Activated naive CD8-positive, alpha-beta T cell treated with anti-CD3 and anti-CD28 coated beads for 36 hours (primary cell): ENCODE measurements around the gene SCGB1A1. TPM values are rescaled to one million over a fixed set of nuclear protein-coding genes. Genes with fewer than 3 reads are reported as not detected.
"Not testable (repeated sequence)": the region's sequence is repeated elsewhere in the genome, so short reads cannot be mapped to it uniquely, and the experiment has no call there.

Source experiments
- DNase-seq: peaks from one replicate; pipeline ENCODE4 v3.0.0; 2021
- H3K27ac Mint-ChIP-seq: one replicate; pipeline ENCODE4 v1.8.0; 2022; ENCODE audit warnings: mild to moderate bottlenecking, moderate library complexity, mixed read lengths
- H3K27me3 Mint-ChIP-seq: one replicate; pipeline ENCODE4 v1.8.0; 2022; ENCODE audit warnings: mild to moderate bottlenecking, mixed read lengths
- H3K36me3 Mint-ChIP-seq: one replicate; pipeline ENCODE4 v1.8.0; 2021; ENCODE audit warnings: mild to moderate bottlenecking, mixed read lengths
- H3K4me1 Mint-ChIP-seq: one replicate; pipeline ENCODE4 v1.8.0; 2021; ENCODE audit warnings: mixed read lengths
- H3K4me3 Mint-ChIP-seq: one replicate; pipeline ENCODE4 v1.8.0; 2022; ENCODE audit warnings: mild to moderate bottlenecking, moderate library complexity, mixed read lengths
- H3K9me3 Mint-ChIP-seq: one replicate; pipeline ENCODE4 v1.8.0; 2022; ENCODE audit warnings: mixed read lengths
- total RNA-seq, 2 experiments: library from RNA; stranded (reverse); gene quantifications; one replicate each; pipeline ENCODE4 v1.2.3, GENCODE V29; 2021

The SCGB1A1 gene
- total RNA-seq, 2 experiments from 2014 or later = not detected

DNA sequence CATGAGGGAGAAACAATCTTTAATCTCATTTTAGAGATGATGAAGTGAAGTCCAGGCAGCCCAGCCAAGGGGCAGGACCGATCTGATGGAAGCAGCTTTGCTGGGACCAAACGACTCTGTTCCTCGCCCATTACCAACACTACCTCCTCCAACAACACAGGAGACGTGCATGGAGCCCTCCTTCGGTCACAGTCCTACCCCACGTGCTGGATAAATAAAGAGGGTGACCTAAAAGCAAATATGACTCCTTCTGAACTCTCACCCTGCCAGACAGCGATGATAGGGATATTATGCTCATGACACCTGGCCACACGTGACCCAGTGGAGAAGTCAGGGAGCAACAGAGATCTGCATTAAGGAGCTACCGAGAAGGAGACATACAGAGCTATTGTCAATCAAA lies 26.0 kb downstream of the SCGB1A1 start:
- no peak overlapping the region for H3K27ac Mint-ChIP-seq

DNA sequence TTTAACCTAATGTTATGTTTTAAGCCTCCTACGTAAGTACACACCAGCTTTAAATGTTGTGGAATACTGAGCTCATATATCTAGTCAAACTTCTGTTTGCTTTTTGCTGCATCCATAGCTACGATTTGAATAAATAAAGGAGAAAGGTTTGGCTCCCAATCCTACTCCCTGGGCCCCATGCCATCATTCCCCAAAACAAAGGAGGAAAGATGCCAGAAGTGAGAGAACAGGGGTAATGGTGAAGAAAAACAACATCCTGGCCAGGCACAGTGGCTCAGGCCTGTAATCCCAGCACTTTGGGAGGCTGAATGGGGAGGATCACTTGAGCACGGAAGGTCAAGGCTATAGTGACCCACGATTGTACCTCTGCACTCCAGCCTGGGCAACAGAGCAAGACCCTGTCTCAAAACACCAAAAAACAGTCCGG lies 26.5 kb downstream of the SCGB1A1 start:
- Mint-ChIP-seq H3K27ac (no peak overlapping the region), H3K4me1 (peaks cover 8% of the 10 kb centered on the region), H3K27me3 (peaks cover 27% of the 10 kb centered on the region), H3K9me3 (no peaks in the 10 kb centered on the region), H3K4me3 (no peak overlapping the region), H3K36me3 (no peaks in the 10 kb centered on the region)
- no peak for DNase-seq

More for the DNA sequence above, 26.0 kb downstream of the SCGB1A1 start:
- Mint-ChIP-seq H3K27me3 (peaks cover 27% of the 10 kb centered on the region), H3K36me3 (no peaks in the 10 kb centered on the region), H3K9me3 (no peaks in the 10 kb centered on the region), H3K4me1 (peaks cover 9% of the 10 kb centered on the region), H3K4me3 (peak overlapping the region; percentile 70)
- DNase-seq = no peak

DNA sequence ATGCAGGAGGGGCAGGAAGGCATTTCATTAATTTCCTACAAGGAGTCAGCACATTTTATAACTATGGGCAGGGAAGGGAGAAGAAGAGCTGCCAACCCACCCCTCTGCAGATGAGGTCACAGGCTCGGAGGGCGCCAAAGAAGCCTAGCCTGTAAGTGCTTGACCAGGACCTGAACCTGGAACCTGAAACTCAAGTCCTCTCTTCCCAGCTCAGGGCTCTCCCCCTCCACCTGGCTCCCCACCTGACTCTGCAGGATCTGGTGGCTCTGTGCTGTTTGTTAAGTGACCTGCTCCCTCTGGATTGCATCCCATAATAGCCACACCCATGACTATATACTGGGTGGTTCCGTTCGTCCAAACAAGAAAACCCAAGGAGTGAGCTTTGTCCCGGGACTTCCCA lies 27.3 kb downstream of the SCGB1A1 start:
- H3K27ac Mint-ChIP-seq = no peak overlapping the region

DNA sequence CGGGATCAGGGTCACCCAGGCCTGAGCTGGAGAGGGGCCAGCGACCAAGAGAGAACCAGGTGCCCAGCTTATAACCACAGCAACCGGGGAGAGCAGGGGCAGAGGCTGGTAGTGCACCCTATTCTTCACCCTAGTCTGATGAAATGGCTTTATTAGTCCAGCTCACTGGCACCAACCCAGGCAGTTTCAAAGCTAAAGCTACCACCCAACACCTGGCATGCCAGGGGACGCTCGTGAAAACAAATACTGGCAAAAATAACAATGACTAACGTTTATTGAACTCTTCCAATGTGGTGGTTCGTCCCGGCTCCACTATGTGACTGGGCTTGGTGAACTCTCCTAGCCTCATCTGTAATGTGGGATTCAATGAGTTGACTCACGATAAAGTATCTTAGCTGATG lies 30.6 kb downstream of the SCGB1A1 start:
- Mint-ChIP-seq H3K4me1 (peaks cover 7% of the 10 kb centered on the region), H3K36me3 (no peaks in the 10 kb centered on the region), H3K27ac (no peak overlapping the region), H3K4me3 (no peak overlapping the region), H3K9me3 (no peaks in the 10 kb centered on the region), H3K27me3 (peaks cover 26% of the 10 kb centered on the region)
- no peak for DNase-seq

More for the DNA sequence above, 27.3 kb downstream of the SCGB1A1 start:
- H3K4me1 Mint-ChIP-seq = peaks cover 8% of the 10 kb centered on the region
- no peaks in the 10 kb centered on the region for H3K9me3 Mint-ChIP-seq
- H3K4me3 Mint-ChIP-seq = no peak overlapping the region
- no peak for DNase-seq
- peaks cover 27% of the 10 kb centered on the region for H3K27me3 Mint-ChIP-seq
- no peaks in the 10 kb centered on the region for H3K36me3 Mint-ChIP-seq

- H3K27ac Mint-ChIP-seq, H3K4me1 Mint-ChIP-seq, H3K36me3 Mint-ChIP-seq, H3K9me3 Mint-ChIP-seq, H3K4me3 Mint-ChIP-seq, DNase-seq: not testable (repeated sequence)
- peaks cover 21% of the 10 kb centered on the region for H3K27me3 Mint-ChIP-seq
These were observed 31.1 kb downstream of the SCGB1A1 start for GRCh38 chr11:62449912-62450311.

GRCh38 chr11:62450543-62451240 lies 31.9 kb downstream of the SCGB1A1 start:
- H3K36me3 Mint-ChIP-seq = no peaks in the 10 kb centered on the region
- no peak overlapping the region for H3K27ac Mint-ChIP-seq
- DNase-seq = no peak
- no peaks in the 10 kb centered on the region for H3K9me3 Mint-ChIP-seq
- no peak overlapping the region for H3K4me3 Mint-ChIP-seq
- no peaks in the 10 kb centered on the region for H3K4me1 Mint-ChIP-seq
- H3K27me3 Mint-ChIP-seq = peaks cover 14% of the 10 kb centered on the region

GRCh38 chr11:62451241-62451621 lies 32.4 kb downstream of the SCGB1A1 start:
- Mint-ChIP-seq H3K36me3 (no peaks in the 10 kb centered on the region), H3K4me3 (no peak overlapping the region), H3K27me3 (peaks cover 9% of the 10 kb centered on the region), H3K27ac (no peak overlapping the region), H3K4me1 (no peaks in the 10 kb centered on the region), H3K9me3 (no peaks in the 10 kb centered on the region)
- DNase-seq = no peak

DNA sequence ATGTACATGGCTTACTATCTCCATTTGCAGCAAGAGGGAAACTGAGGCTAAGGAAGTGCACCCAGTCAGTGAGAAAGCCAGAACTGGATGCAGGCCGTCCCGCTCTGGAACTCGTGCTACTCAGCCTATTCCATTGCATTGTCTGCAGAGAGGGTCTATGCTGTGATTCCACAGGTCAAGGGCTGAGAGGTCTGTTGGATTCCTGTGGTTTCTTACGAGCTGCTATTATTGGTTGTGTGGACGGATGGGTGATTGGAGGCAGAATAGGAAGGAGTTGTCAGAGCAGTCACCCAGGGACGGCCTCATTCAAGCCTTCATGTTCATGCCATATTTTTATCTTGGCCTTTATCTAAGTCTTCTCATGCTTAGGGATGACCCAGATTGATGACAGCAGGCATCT lies 33.4 kb downstream of the SCGB1A1 start:
- Mint-ChIP-seq H3K9me3 (no peaks in the 10 kb centered on the region), H3K27me3 (no peaks in the 10 kb centered on the region), H3K4me3 (no peak overlapping the region), H3K4me1 (no peaks in the 10 kb centered on the region), H3K36me3 (no peaks in the 10 kb centered on the region), H3K27ac (no peak overlapping the region)
- no peak for DNase-seq

GRCh38 chr11:62452839-62453468 lies 34.1 kb downstream of the SCGB1A1 start:
- Mint-ChIP-seq H3K27me3 (no peaks in the 10 kb centered on the region), H3K36me3 (no peaks in the 10 kb centered on the region), H3K9me3 (no peaks in the 10 kb centered on the region), H3K4me3 (no peak overlapping the region), H3K27ac (no peak overlapping the region), H3K4me1 (no peaks in the 10 kb centered on the region)
- DNase-seq = no peak

GRCh38 chr11:62456630-62457029 lies 37.8 kb downstream of the SCGB1A1 start:
- no peak overlapping the region for H3K4me3 Mint-ChIP-seq

DNA sequence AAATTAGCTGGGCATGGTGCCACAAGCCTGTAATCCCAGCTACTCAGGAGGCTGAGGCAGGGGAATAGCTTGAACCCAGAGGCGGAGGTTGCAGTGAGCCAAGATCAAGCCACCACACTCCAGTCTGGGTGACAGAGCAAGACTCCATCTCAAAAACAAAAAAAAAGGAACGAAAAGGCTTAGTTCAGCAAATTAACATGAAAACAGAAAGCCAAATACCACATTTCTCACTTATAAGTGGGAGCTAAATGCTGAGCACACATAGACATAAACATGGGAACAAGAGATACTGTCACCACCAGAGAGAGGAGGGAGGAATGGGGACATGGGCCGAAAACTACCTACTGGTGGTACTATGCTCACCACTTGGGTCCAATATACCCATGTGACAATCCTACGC lies 38.6 kb downstream of the SCGB1A1 start:
- no peak for DNase-seq
- H3K27ac Mint-ChIP-seq = no peak overlapping the region
- H3K9me3 Mint-ChIP-seq = no peaks in the 10 kb centered on the region
- no peaks in the 10 kb centered on the region for H3K36me3 Mint-ChIP-seq
- no peaks in the 10 kb centered on the region for H3K4me1 Mint-ChIP-seq
- no peak overlapping the region for H3K4me3 Mint-ChIP-seq
- H3K27me3 Mint-ChIP-seq = no peaks in the 10 kb centered on the region

More at GRCh38 chr11:62456630-62457029, 37.8 kb downstream of the SCGB1A1 start:
- no peaks in the 10 kb centered on the region for H3K9me3 Mint-ChIP-seq
- no peak overlapping the region for H3K27ac Mint-ChIP-seq
- no peaks in the 10 kb centered on the region for H3K36me3 Mint-ChIP-seq
- DNase-seq = no peak
- no peaks in the 10 kb centered on the region for H3K4me1 Mint-ChIP-seq
- H3K27me3 Mint-ChIP-seq = no peaks in the 10 kb centered on the region

- no peak overlapping the region for H3K27ac Mint-ChIP-seq
- H3K36me3 Mint-ChIP-seq = no peaks in the 10 kb centered on the region
- no peaks in the 10 kb centered on the region for H3K4me1 Mint-ChIP-seq
- H3K4me3 Mint-ChIP-seq = no peak overlapping the region
- no peak for DNase-seq
- H3K27me3 Mint-ChIP-seq = no peaks in the 10 kb centered on the region
- H3K9me3 Mint-ChIP-seq = no peaks in the 10 kb centered on the region
These were observed 39.6 kb downstream of the SCGB1A1 start for GRCh38 chr11:62458212-62459002.

DNA sequence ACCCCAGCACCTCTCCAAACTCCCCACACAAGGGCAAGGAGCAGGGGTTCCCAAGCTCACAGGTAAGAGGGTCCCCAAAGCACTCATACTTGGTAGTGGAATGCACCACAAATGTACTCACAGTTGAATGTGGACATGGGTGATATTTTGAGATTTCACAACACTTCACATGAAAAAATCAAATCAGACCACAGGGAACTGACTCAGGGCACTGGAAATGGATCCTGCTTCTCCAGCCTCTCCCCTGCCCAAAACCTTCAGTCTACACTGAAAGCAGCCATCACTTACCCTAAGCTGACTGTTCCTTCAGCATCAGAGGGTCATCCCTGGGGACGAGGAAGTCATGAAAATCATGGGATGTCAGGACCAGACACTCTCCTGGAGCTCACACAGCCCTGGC lies 40.2 kb downstream of the SCGB1A1 start:
- Mint-ChIP-seq H3K4me1 (no peaks in the 10 kb centered on the region), H3K4me3 (no peak overlapping the region), H3K9me3 (no peaks in the 10 kb centered on the region), H3K27me3 (no peaks in the 10 kb centered on the region), H3K36me3 (no peaks in the 10 kb centered on the region), H3K27ac (no peak overlapping the region)
- DNase-seq = no peak

GRCh38 chr11:62461740-62462507 lies 43.1 kb downstream of the SCGB1A1 start:
- H3K27me3 Mint-ChIP-seq = no peaks in the 10 kb centered on the region
- no peak overlapping the region for H3K27ac Mint-ChIP-seq
- no peak for DNase-seq
- no peak overlapping the region for H3K4me3 Mint-ChIP-seq
- no peaks in the 10 kb centered on the region for H3K36me3 Mint-ChIP-seq
- H3K9me3 Mint-ChIP-seq = no peaks in the 10 kb centered on the region
- no peaks in the 10 kb centered on the region for H3K4me1 Mint-ChIP-seq

GRCh38 chr11:62462508-62462892 lies 43.7 kb downstream of the SCGB1A1 start:
- no peaks in the 10 kb centered on the region for H3K36me3 Mint-ChIP-seq
- no peak overlapping the region for H3K4me3 Mint-ChIP-seq
- no peak for DNase-seq
- no peaks in the 10 kb centered on the region for H3K27me3 Mint-ChIP-seq
- H3K4me1 Mint-ChIP-seq = no peaks in the 10 kb centered on the region
- no peak overlapping the region for H3K27ac Mint-ChIP-seq
- no peaks in the 10 kb centered on the region for H3K9me3 Mint-ChIP-seq
